GM12878 (cell line): ENCODE data around the gene NAALADL2. TPM values are rescaled to one million over a fixed set of nuclear protein-coding genes. Genes with fewer than 3 reads are reported as not detected.

Experiments used
- ATAC-seq: fragments of 200-7000 bp; cut with Tn5 transposase; 3 replicates; pipeline ENCODE4 v1.9.1; 2020; ENCODE audit warnings: mild to moderate bottlenecking, moderate library complexity
- BruUV-seq: library from RNA; stranded (reverse); fragments of 400-500 nt; replicated peaks from 2 replicates; lab custom pipeline; 2021; lab: Mats Ljungman, UMichigan
- CTCF ChIA-PET: fragments of 300-600 bp; sonication (Branson Sonifier 250); formaldehyde crosslinking; extraction: SDS; loops from one replicate; lab custom pipeline; 2021; ENCODE audit warnings: inconsistent platforms; lab: Yijun Ruan, JAX
- POLR2A ChIA-PET: fragments of 350-600 bp; formaldehyde crosslinking; extraction: SDS; loops from one replicate; lab custom pipeline; 2021; ENCODE audit warnings: inconsistent platforms; lab: Charles Lee
- RAD21 ChIA-PET: fragments of 300-600 bp; sonication (Branson Sonifier 250); formaldehyde crosslinking; loops from one replicate; lab custom pipeline; 2023; ENCODE audit warnings: antibody characterized with exemption; ENCODE audit not compliant: unreplicated experiment; lab: Charles Lee
- SMC1A ChIA-PET: fragments of 300-600 bp; sonication (Branson Sonifier 250); formaldehyde crosslinking; loops from one replicate; lab custom pipeline; 2023; ENCODE audit not compliant: unreplicated experiment, uncharacterized antibody; lab: Charles Lee
- DNase-seq: peaks from one replicate; pipeline ENCODE4 v3.0.0-alpha.2; 2011; ENCODE audit warnings: low read depth, low spot score
- FAIRE-seq: peaks from 3 replicates; lab custom pipeline; 2011; peaks lifted over from hg19 to GRCh38; lab: Jason Lieb, UNC
- H2AFZ ChIP-seq: 2 replicates; pipeline ENCODE4 v1.6.0; 2011; ENCODE audit warnings: low read depth, low read length, control low read depth; ENCODE audit not compliant: control insufficient read depth
- H3K27ac ChIP-seq: 2 replicates; pipeline ENCODE4 v1.5.1; 2011; ENCODE audit warnings: control low read depth; ENCODE audit not compliant: control insufficient read depth, insufficient read depth
- H3K27me3 ChIP-seq, 2 experiments: replicated peaks in 1 of 2; 2 replicates each; pipeline versions ENCODE4 v1.6.0 to v1.6.1; 2011; ENCODE audit warnings: low read length in 1 of 2; ENCODE audit not compliant: control insufficient read depth in 2 of 2, insufficient read depth in 2 of 2
- H3K36me3 ChIP-seq, 2 experiments: 2 replicates each; pipeline ENCODE4 v1.5.1; 2011; ENCODE audit warnings: low read length in 1 of 2; ENCODE audit not compliant: control insufficient read depth in 2 of 2, insufficient read depth in 2 of 2
- H3K4me1 ChIP-seq: 2 replicates; pipeline ENCODE4 v1.6.1; 2011; ENCODE audit warnings: mild to moderate bottlenecking, low read length, moderate library complexity, mixed read lengths; ENCODE audit not compliant: control insufficient read depth, insufficient read depth
- H3K4me2 ChIP-seq: 2 replicates; pipeline ENCODE4 v1.6.0; 2011; ENCODE audit warnings: control low read depth; ENCODE audit not compliant: control insufficient read depth, insufficient read depth
- H3K4me3 ChIP-seq: fragments of 200-600 bp; sonication (generic); 2 replicates; pipeline ENCODE4 v1.5.1; 2016
- H3K79me2 ChIP-seq: 2 replicates; pipeline ENCODE4 v1.6.0; 2011; ENCODE audit warnings: low read length; ENCODE audit not compliant: control insufficient read depth, insufficient read depth
- H3K9ac ChIP-seq: 2 replicates; pipeline ENCODE4 v1.8.0; 2011; ENCODE audit warnings: low read length, control low read depth, mixed read lengths; ENCODE audit not compliant: control insufficient read depth, insufficient read depth
- H3K9me3 ChIP-seq: replicated peaks from 3 replicates; pipeline ENCODE4 v1.5.1; 2011; ENCODE audit warnings: mild to moderate bottlenecking, low read length; ENCODE audit not compliant: control insufficient read depth, insufficient read depth
- H4K20me1 ChIP-seq: 2 replicates; pipeline ENCODE4 v1.6.0; 2011; ENCODE audit not compliant: control insufficient read depth, insufficient read depth
- ATF7 ChIP-seq: fragments of 450-650 bp; IDR thresholded peaks from 2 replicates; pipeline ENCODE4 v1.6.1; 2016; ENCODE audit warnings: low read depth, mild to moderate bottlenecking
- BCLAF1 ChIP-seq: fragments of 450-650 bp; IDR thresholded peaks from 2 replicates; pipeline ENCODE4 v1.6.1; 2017; ENCODE audit warnings: antibody characterized with exemption, mild to moderate bottlenecking, moderate library complexity
- CBFB ChIP-seq: IDR thresholded peaks from 2 replicates; pipeline ENCODE4 v1.6.1; 2016; ENCODE audit warnings: antibody characterized with exemption, low read depth
- GATAD2B ChIP-seq: fragments of 450-650 bp; conservative IDR thresholded peaks from 2 replicates; pipeline ENCODE4 v1.6.1; 2017; ENCODE audit warnings: low read depth, mild to moderate bottlenecking, moderate library complexity
- MTA3 ChIP-seq: IDR thresholded peaks from 2 replicates; pipeline ENCODE4 v1.6.1; 2012; ENCODE audit warnings: low read length, inconsistent platforms, borderline replicate concordance
- NR2C2 ChIP-seq: IDR thresholded peaks from 2 replicates; pipeline ENCODE4 v1.6.1; 2011; ENCODE audit warnings: borderline replicate concordance, low read depth; ENCODE audit not compliant: control insufficient read depth, insufficient read length
- POLR2AphosphoS2 ChIP-seq: IDR thresholded peaks from 2 replicates; pipeline ENCODE4 v1.6.1; 2011; ENCODE audit warnings: low read depth, mild to moderate bottlenecking, low read length, improper control_type of control experiment, moderate library complexity
- RAD51 ChIP-seq: fragments of 450-650 bp; IDR thresholded peaks from 2 replicates; pipeline ENCODE4 v1.6.1; 2016; ENCODE audit warnings: moderate library complexity, mild to moderate bottlenecking, inconsistent platforms
- SUZ12 ChIP-seq: fragments of 200-600 bp; sonication (generic); IDR thresholded peaks from one replicate; pipeline ENCODE4 v1.6.1; 2018; ENCODE audit warnings: antibody characterized with exemption, mild to moderate bottlenecking; ENCODE audit not compliant: unreplicated experiment
- WGBS: methylation state at CpG from one replicate; pipeline ENCODE4 v1.1.6; 2016; ENCODE audit warnings: low lambda C conversion rate; ENCODE audit not compliant: insufficient replicate concordance, insufficient coverage; ENCODE audit errors: missing lambda C conversion rate; 5-methylcytosine and 5-hydroxymethylcytosine counted together
- in situ Hi-C: fragments of 300-500 bp; cut with MboI; formaldehyde crosslinking; loops from 9 replicates; pipeline ENCODE4 v1.14.3; 2018; ENCODE audit warnings: mixed read lengths
- intact Hi-C: fragments of 100-400 bp; cut with micrococcal nuclease; formaldehyde crosslinking; loops from one replicate; pipeline ENCODE4 v1.14.2; 2022; ENCODE audit not compliant: unreplicated experiment
- polyA plus RNA-seq, 11 experiments: library from polyadenylated mRNA; depleted of rRNA in 4 of 11; unstranded in 6 of 11; stranded (reverse) in 5 of 11; fragments of >200 nt; fragmentation: Nextera tagmentation in 4 of 11; fragmentation: Illumina TruSeq in 1 of 11; extraction: Ambion mirVana in 4 of 11; extraction: Trizol in 1 of 11; gene quantifications; 1 replicate in 1 of 11; 2 replicates in 10 of 11; pipeline versions ENCODE4 v1.2.1 to v1.2.3, GENCODE V29; 2011 to 2016; ENCODE audit warnings: inconsistent platforms in 2 of 11, missing spikeins in 2 of 11, low read depth in 1 of 11
- total RNA-seq, 4 experiments: library from RNA; depleted of rRNA in 3 of 4; stranded (reverse); fragments of >200 nt in 3 of 4; fragmentation: Illumina TruSeq in 1 of 4; extraction: Trizol in 1 of 4; gene quantifications; 2 replicates each; pipeline versions ENCODE4 v1.2.1 to v1.2.3, GENCODE V29; 2013 to 2021
- TF ChIP-seq, protein P1 (sequence below): IDR thresholded peaks from 2 replicates; pipeline ENCODE4 v1.6.1; 2012; ENCODE audit warnings: low read length, inconsistent platforms

Gene NAALADL2
- total and polyA plus RNA-seq, 10 of the 15 experiments (the other 5 are each of a cell fraction or from before 2014, with no cell fraction given), result 0.06 to 10.8 (median 0.46) TPM

GRCh38 chr3:175475765-175476164, 616.6 kb downstream of the NAALADL2 start:
- DNase-seq (no peak), FAIRE-seq (no peak), ATAC-seq (no peak)
- Histone ChIP-seq H4K20me1 (no peaks in the 10 kb centered on the region), H3K4me1 (no peaks in the 10 kb centered on the region; the same call in none of the 2 replicates), H3K79me2 (no peaks in the 10 kb centered on the region), H3K27ac (no peak overlapping the region), H3K36me3 (no peaks in the 10 kb centered on the region), H3K4me3 (no peak overlapping the region), H3K27me3 (peaks cover 0 to 2% of the 10 kb centered on the region in 2 experiments; a peak in 2 of 4 replicates), H3K4me2 (no peak overlapping the region), H3K9me3 (no peaks in the 10 kb centered on the region), H3K9ac (no peak overlapping the region), H2AFZ (no peak overlapping the region)
- in situ Hi-C loops (no loop called here), intact Hi-C loops (no loop called here)
- ChIA-PET CTCF (interaction anchor here (1.5 kb wide), 1 partner anchor 10 kb away, joined by 3 read pairs; no protein-coding TSS in a partner anchor), SMC1A (interaction anchor here (0.8 to 2.0 kb wide), 3 partner anchors 14 to 44 kb away, joined by 5 to 6 read pairs (median 5); no protein-coding TSS in a partner anchor), RAD21 (interaction anchor here (0.9 to 2.6 kb wide), 2 partner anchors 10 to 12 kb away, joined by 3 to 9 read pairs; no protein-coding TSS in a partner anchor), POLR2A (no interaction called here)
- TF ChIP-seq RAD51 (no peak), GATAD2B (no peak), CBFB (no peak), NR2C2 (no peak), ATF7 (no peak), POLR2AphosphoS2 (no peak), MTA3 (no peak), BCLAF1 (no peak), SUZ12 (no peak)
- TF ChIP-seq, protein P1, sequence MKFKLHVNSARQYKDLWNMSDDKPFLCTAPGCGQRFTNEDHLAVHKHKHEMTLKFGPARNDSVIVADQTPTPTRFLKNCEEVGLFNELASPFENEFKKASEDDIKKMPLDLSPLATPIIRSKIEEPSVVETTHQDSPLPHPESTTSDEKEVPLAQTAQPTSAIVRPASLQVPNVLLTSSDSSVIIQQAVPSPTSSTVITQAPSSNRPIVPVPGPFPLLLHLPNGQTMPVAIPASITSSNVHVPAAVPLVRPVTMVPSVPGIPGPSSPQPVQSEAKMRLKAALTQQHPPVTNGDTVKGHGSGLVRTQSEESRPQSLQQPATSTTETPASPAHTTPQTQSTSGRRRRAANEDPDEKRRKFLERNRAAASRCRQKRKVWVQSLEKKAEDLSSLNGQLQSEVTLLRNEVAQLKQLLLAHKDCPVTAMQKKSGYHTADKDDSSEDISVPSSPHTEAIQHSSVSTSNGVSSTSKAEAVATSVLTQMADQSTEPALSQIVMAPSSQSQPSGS, result no peak
- WGBS, result 35% methylated on average over 4 of the region's 4 CpGs
- BruUV-seq, result no TSS peak
